Measurements from ENCODE around the gene GDPD5. TPM values are rescaled to one million over a fixed set of nuclear protein-coding genes. Genes with fewer than 3 reads are reported as not detected.

The GDPD5 gene
- total and polyA plus RNA-seq, 4 experiments from 2014 or later: 11.0 to 160 (median 85.7) TPM

GRCh38 chr11:75514596-75514995, 11.1 kb downstream of the GDPD5 start:
- Mint-ChIP-seq H3K9me3 (peaks cover 0 to 2% (median 0%) of the 10 kb centered on the region in 8 donors), H3K27me3 (no peaks in the 10 kb centered on the region), H3K4me3 (peak overlapping the region in 1 of 8 donors; percentile 20), H3K27ac (peak overlapping the region in 5 of 7 donors; percentile 14 to 61 (median 46)), H3K4me1 (peaks cover 47 to 94% (median 65%) of the 10 kb centered on the region in 4 donors), H3K36me3 (peaks cover 3 to 15% of the 10 kb centered on the region in 2 donors)
- CTCF ChIA-PET (ENCODE audit: partially characterized antibody): no interaction called here
- Histone ChIP-seq H3K9me3 (ENCODE audit: control insufficient read depth in 1 of 2, low read length in 2 of 2) (no peaks in the 10 kb centered on the region), H3K27ac (ENCODE audit: low read depth, low read length) (no peak overlapping the region), H3K4me1 (ENCODE audit: insufficient read depth, low read length) (peaks cover 69% of the 10 kb centered on the region), H3K36me3 (ENCODE audit: insufficient read depth, low read length) (no peaks in the 10 kb centered on the region), H3K4me3 (ENCODE audit: low read length in 2 of 2) (no peak overlapping the region), H3K27me3 (ENCODE audit: insufficient read depth, low read length) (no peaks in the 10 kb centered on the region)
- POLR2A ChIA-PET (ENCODE audit: partially characterized antibody): no interaction called here
- no peak for DNase-seq
- intact Hi-C loops (cut with micrococcal nuclease): no loop called here

- Mint-ChIP-seq H3K27ac (peak overlapping the region in 3 of 7 donors; percentile 53 to 91 (median 60)), H3K36me3 (peaks cover 3 to 14% of the 10 kb centered on the region in 2 donors), H3K9me3 (peaks cover 0 to 2% (median 0%) of the 10 kb centered on the region in 8 donors), H3K4me3 (no peak overlapping the region), H3K27me3 (no peaks in the 10 kb centered on the region), H3K4me1 (peaks cover 45 to 93% (median 65%) of the 10 kb centered on the region in 4 donors)
- intact Hi-C loops (cut with micrococcal nuclease): no loop called here
- no peak for DNase-seq
- Histone ChIP-seq H3K4me3 (ENCODE audit: low read length in 2 of 2) (no peak overlapping the region), H3K36me3 (ENCODE audit: insufficient read depth, low read length) (no peaks in the 10 kb centered on the region), H3K27ac (ENCODE audit: low read depth, low read length) (no peak overlapping the region), H3K4me1 (ENCODE audit: insufficient read depth, low read length) (peaks cover 71% of the 10 kb centered on the region), H3K9me3 (ENCODE audit: control insufficient read depth in 1 of 2, low read length in 2 of 2) (no peaks in the 10 kb centered on the region), H3K27me3 (ENCODE audit: insufficient read depth, low read length) (no peaks in the 10 kb centered on the region)
- CTCF ChIA-PET (ENCODE audit: partially characterized antibody): no interaction called here
- POLR2A ChIA-PET (ENCODE audit: partially characterized antibody): interaction anchor here (1.3 kb wide), 1 partner anchor 37 kb away, joined by 3 read pairs; no protein-coding TSS in a partner anchor
Observed at GRCh38 chr11:75513250-75513649, 12.5 kb downstream of the GDPD5 start.

- DNase-seq: no peak
- Histone ChIP-seq H3K4me3 (ENCODE audit: low read length in 2 of 2) (no peak overlapping the region), H3K27ac (ENCODE audit: low read depth, low read length) (peak overlapping the region; percentile 9), H3K36me3 (ENCODE audit: insufficient read depth, low read length) (no peaks in the 10 kb centered on the region), H3K27me3 (ENCODE audit: insufficient read depth, low read length) (no peaks in the 10 kb centered on the region), H3K9me3 (ENCODE audit: control insufficient read depth in 1 of 2, low read length in 2 of 2) (no peaks in the 10 kb centered on the region), H3K4me1 (ENCODE audit: insufficient read depth, low read length) (peaks cover 70% of the 10 kb centered on the region)
- Mint-ChIP-seq H3K4me1 (peaks cover 41 to 93% (median 62%) of the 10 kb centered on the region in 4 donors), H3K4me3 (peak overlapping the region in 1 of 8 donors; percentile 65), H3K36me3 (peaks cover 3 to 5% of the 10 kb centered on the region in 2 donors), H3K9me3 (no peaks in the 10 kb centered on the region), H3K27me3 (no peaks in the 10 kb centered on the region), H3K27ac (peak overlapping the region; percentile 44 to 99 (median 89))
- CTCF ChIA-PET (ENCODE audit: partially characterized antibody): interaction anchor here (1.3 to 1.6 kb wide), 3 partner anchors 12 to 65 kb away, joined by 5 to 7 read pairs (median 7); no protein-coding TSS in a partner anchor
- POLR2A ChIA-PET (ENCODE audit: partially characterized antibody): interaction anchor here (1.4 to 3.0 kb wide), 2 partner anchors 8 to 14 kb away, joined by 3 to 14 read pairs; partner anchors contain the start of gene GDPD5
- intact Hi-C loops (cut with micrococcal nuclease): no loop called here
Observed at GRCh38 chr11:75510723-75511019, 15.1 kb downstream of the GDPD5 start.

- no peaks in the 10 kb centered on the region for H3K9me3 ChIP-seq (ENCODE audit: control insufficient read depth in 1 of 2, low read length in 2 of 2)
- H3K4me1 Mint-ChIP-seq: peaks cover 38 to 91% (median 61%) of the 10 kb centered on the region in 4 donors
- intact Hi-C loops (cut with micrococcal nuclease): no loop called here
- peaks cover 68% of the 10 kb centered on the region for H3K4me1 ChIP-seq (ENCODE audit: insufficient read depth, low read length)
- POLR2A ChIA-PET (ENCODE audit: partially characterized antibody): interaction anchor here (1.4 to 3.0 kb wide), 2 partner anchors 9 to 15 kb away, joined by 3 to 14 read pairs; partner anchors contain the start of gene GDPD5
- peak overlapping the region in 1 of 8 donors; percentile 22 for H3K4me3 Mint-ChIP-seq
- H3K27ac Mint-ChIP-seq: peak overlapping the region in 6 of 7 donors; percentile 51 to 99 (median 96)
- H3K27ac ChIP-seq (ENCODE audit: low read depth, low read length): peak overlapping the region; percentile 9
- H3K4me3 ChIP-seq (ENCODE audit: low read length in 2 of 2): no peak overlapping the region
- CTCF ChIA-PET (ENCODE audit: partially characterized antibody): interaction anchor here (0.9 to 1.6 kb wide), 4 partner anchors 11 to 64 kb away, joined by 3 to 7 read pairs (median 6); partner anchors contain the start of gene GDPD5
- no peaks in the 10 kb centered on the region for H3K27me3 ChIP-seq (ENCODE audit: insufficient read depth, low read length)
- no peaks in the 10 kb centered on the region for H3K27me3 Mint-ChIP-seq
- H3K36me3 Mint-ChIP-seq: peaks cover 3 to 4% of the 10 kb centered on the region in 2 donors
- H3K9me3 Mint-ChIP-seq: no peaks in the 10 kb centered on the region
- DNase-seq: no peak
- no peaks in the 10 kb centered on the region for H3K36me3 ChIP-seq (ENCODE audit: insufficient read depth, low read length)
Observed at GRCh38 chr11:75510004-75510722, 15.6 kb downstream of the GDPD5 start.

- peak overlapping the region in 1 of 2 donors; percentile 8 for H3K4me3 ChIP-seq (ENCODE audit: low read length in 2 of 2)
- intact Hi-C loops (cut with micrococcal nuclease): no loop called here
- CTCF ChIA-PET (ENCODE audit: partially characterized antibody): interaction anchor here (1.3 to 3.0 kb wide), 4 partner anchors 10 to 63 kb away, joined by 5 to 14 read pairs (median 7); partner anchors contain the start of gene GDPD5
Observed at GRCh38 chr11:75509020-75509720, 16.6 kb downstream of the GDPD5 start.

GRCh38 chr11:75508051-75508561, 17.6 kb downstream of the GDPD5 start:
- Mint-ChIP-seq H3K4me3 (peak overlapping the region; percentile 38 to 86 (median 72)), H3K27ac (peak overlapping the region; percentile 91 to 99 (median 97)), H3K9me3 (no peaks in the 10 kb centered on the region), H3K27me3 (no peaks in the 10 kb centered on the region), H3K36me3 (peaks cover 3 to 7% of the 10 kb centered on the region in 2 donors), H3K4me1 (peaks cover 33 to 91% (median 55%) of the 10 kb centered on the region in 4 donors)
- Histone ChIP-seq H3K27me3 (ENCODE audit: insufficient read depth, low read length) (no peaks in the 10 kb centered on the region), H3K27ac (ENCODE audit: low read depth, low read length) (peak overlapping the region; percentile 64), H3K4me3 (ENCODE audit: low read length in 2 of 2) (peak overlapping the region in 1 of 2 donors; percentile 8), H3K36me3 (ENCODE audit: insufficient read depth, low read length) (no peaks in the 10 kb centered on the region), H3K9me3 (ENCODE audit: control insufficient read depth in 1 of 2, low read length in 2 of 2) (no peaks in the 10 kb centered on the region), H3K4me1 (ENCODE audit: insufficient read depth, low read length) (peaks cover 63% of the 10 kb centered on the region)
- ChIA-PET POLR2A (ENCODE audit: partially characterized antibody) (interaction anchor here (0.6 to 1.7 kb wide), 7 partner anchors 10 to 152 kb away, joined by 4 to 23 read pairs (median 5); partner anchors contain the start of gene GDPD5), CTCF (ENCODE audit: partially characterized antibody) (interaction anchor here (0.6 to 3.0 kb wide), 8 partner anchors 13 to 142 kb away, joined by 3 to 14 read pairs (median 3); partner anchors contain the start of gene GDPD5)
- intact Hi-C loops (cut with micrococcal nuclease): loop anchor here (1.0 kb wide), 2 partner anchors 16 to 17 kb away; partner anchors contain the start of gene GDPD5
- peak; percentile 76 to 89 (median 83) for DNase-seq

More at GRCh38 chr11:75509020-75509720, 16.6 kb downstream of the GDPD5 start:
- no peak for DNase-seq
- H3K27ac ChIP-seq (ENCODE audit: low read depth, low read length): peak overlapping the region; percentile 64
- no peaks in the 10 kb centered on the region for H3K9me3 ChIP-seq (ENCODE audit: control insufficient read depth in 1 of 2, low read length in 2 of 2)
- peaks cover 63% of the 10 kb centered on the region for H3K4me1 ChIP-seq (ENCODE audit: insufficient read depth, low read length)
- Mint-ChIP-seq H3K36me3 (peaks cover 3 to 6% of the 10 kb centered on the region in 2 donors), H3K27ac (peak overlapping the region; percentile 79 to 99 (median 97)), H3K4me3 (peak overlapping the region in 5 of 8 donors; percentile 8 to 86 (median 69)), H3K9me3 (no peaks in the 10 kb centered on the region), H3K27me3 (no peaks in the 10 kb centered on the region), H3K4me1 (peaks cover 34 to 87% (median 57%) of the 10 kb centered on the region in 4 donors)
- no peaks in the 10 kb centered on the region for H3K27me3 ChIP-seq (ENCODE audit: insufficient read depth, low read length)
- POLR2A ChIA-PET (ENCODE audit: partially characterized antibody): interaction anchor here (1.3 to 3.0 kb wide), 5 partner anchors 10 to 33 kb away, joined by 3 to 14 read pairs (median 5); partner anchors contain the start of gene GDPD5
- H3K36me3 ChIP-seq (ENCODE audit: insufficient read depth, low read length): no peaks in the 10 kb centered on the region

Measured in CD4-positive, alpha-beta memory T cell (primary cell).